GM21423 (cell line): ENCODE data around the gene PLPPR2.
A peak's percentile ranks its signal among the peaks of the same experiment; 100 is the strongest.
"Not testable (repeated sequence)": the region's sequence is repeated elsewhere in the genome, so short reads cannot be mapped to it uniquely, and the experiment has no call there.

Source experiments
- ATAC-seq: cut with Tn5 transposase; IDR thresholded peaks from one replicate; pipeline ENCODE4 v1.9.1; 2021; ENCODE audit warnings: mild to moderate bottlenecking, moderate library complexity; ENCODE audit not compliant: unreplicated experiment

PLPPR2 gene

DNA sequence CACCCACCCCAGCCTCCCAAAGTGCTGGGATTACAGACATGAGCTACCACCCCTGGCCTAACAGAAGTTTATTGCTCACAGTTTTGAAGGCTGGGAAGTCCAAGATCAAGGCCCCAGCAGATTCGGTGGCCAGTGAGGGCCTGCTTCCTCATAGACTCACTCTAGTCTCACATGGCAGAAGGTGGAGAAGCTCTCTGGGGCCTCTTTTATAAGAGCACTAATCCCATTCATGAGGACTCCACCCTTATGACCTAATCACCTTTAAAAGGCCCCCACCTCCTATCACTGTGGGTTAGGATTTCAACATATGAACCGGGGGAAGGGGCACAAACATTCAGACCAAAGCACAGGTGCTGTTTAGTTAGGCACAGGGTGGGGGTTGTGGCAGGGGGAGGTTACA lies 12.3 kb downstream of the PLPPR2 start:
- ATAC-seq: no peak

DNA sequence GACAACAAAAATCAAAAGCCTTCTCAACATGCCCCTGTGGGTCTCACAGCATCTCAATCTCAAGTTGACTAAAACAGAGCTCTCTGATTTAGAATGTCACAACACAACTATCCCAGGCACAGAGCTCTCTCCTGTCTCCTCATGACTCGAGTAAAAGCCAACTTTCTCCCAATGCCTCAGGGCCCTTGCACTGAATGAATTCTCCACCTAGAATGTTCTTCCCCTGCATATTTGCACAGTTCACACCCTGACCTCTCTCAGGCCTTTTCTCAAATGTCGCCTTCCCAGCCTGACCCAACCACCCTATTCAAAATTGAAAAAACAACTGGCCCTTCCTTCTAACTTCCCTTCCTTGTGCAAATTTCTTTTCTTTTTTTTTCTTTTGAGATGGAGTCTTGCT lies 15.5 kb downstream of the PLPPR2 start:
- ATAC-seq: no peak

- no peak for ATAC-seq
These were observed 18.1 kb downstream of the PLPPR2 start for GRCh38 chr19:11373166-11373884.

DNA sequence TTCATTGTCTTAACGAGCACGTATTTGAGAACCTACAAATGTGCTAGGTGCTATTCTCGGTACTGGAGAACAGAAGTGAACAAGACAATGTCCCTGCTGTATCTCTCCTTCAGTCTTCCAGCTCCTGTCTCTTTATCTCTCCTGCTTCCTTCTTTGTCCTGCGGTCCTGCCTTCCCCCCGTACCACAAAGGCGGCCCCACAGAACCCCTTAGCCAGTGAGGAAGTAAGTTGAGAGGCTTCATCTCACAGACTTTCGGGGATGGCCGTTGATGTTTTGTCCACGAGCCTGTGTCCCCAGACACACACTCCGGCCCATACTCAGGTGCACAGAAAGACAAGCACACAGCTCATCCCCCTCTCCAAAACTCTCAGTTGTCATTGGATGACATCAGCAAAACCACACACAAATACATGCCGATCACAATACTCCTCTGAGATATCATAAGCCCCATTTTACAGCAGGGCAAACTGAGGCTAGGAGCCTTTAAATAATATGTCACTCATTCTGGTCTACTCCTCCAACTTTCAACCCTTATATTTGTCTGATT lies 18.7 kb downstream of the PLPPR2 start:
- ATAC-seq: no peak

DNA sequence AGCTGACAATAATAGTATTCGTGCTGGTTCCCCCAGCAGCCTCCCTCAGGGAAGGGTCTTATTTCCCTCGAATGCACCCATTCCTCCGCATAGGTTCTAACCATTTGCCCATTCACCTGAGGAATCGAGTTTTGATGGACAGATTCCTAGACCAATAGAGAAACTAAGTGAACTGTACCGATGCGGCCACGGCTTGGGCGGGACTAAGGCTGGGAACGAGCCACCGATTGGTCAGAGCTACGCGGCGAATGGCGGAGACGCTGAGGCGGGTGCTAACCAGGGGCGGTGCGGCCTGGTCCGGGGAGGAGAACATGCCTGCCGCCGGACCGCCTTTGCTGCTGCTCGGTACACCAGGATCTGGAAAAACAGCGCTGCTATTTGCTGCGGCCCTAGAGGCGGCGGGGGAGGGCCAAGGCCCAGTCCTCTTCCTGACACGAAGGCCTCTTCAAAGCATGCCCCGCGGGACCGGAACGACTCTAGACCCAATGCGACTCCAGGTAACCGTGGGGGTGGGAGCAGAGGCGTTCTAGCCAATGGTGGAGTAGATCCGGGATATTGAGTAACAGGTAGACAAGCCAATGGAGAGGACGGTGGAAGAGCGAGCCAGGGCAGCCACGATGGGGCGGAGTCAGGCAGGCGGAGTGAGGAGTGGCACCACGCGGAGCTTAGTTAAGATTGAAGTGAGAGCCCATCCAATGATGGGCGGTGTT lies 19.4 kb downstream of the PLPPR2 start, which contains the start of gene SWSAP1:
Gene SWSAP1 (plus strand): TSS at position 234 of the 710 bp plus-strand sequence. CDS start 15 bp downstream, at position 249.
- ATAC-seq: peak; percentile 82

GRCh38 chr19:11375143-11375948 lies 20.1 kb downstream of the PLPPR2 start:
- ATAC-seq: no peak

DNA sequence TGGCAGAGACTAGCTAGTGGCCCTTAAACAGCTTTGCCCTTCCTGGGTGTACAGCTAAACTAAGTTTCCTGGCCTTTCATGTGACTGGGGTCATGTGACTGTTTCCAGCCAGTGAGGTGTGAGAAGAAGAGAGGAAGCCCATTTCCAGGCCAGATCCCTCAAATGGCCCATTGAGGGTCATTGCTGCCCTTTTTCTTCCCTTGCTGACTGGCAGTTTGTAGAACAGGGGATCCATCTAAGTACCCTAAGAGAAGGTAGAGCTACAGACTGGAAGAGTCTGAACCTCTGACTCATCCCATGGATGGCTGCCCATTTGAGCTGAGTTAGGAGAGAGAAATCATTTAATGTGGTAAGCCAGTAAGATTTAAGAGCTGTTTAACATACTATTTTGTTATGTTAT lies 22.0 kb downstream of the PLPPR2 start:
- ATAC-seq: no peak

DNA sequence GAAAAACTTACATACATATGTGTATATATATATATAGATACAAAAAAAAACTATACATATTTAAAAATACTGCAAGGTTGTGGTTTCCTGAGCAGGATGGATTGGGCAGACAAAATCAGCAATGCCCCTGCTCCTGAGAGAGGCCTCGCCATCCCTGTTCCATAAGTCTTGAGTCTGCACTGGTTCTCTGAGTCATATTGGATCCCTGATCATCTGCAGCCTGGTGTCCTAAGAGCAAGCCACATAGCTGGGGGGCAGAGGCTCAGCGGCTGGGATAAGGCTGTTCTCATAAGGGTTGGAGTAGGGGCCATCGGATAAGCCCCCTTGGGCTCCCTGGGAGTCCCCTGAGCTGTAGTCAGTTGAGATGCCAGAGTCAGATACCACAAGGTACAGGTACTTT lies 22.5 kb downstream of the PLPPR2 start:
- no peak for ATAC-seq

DNA sequence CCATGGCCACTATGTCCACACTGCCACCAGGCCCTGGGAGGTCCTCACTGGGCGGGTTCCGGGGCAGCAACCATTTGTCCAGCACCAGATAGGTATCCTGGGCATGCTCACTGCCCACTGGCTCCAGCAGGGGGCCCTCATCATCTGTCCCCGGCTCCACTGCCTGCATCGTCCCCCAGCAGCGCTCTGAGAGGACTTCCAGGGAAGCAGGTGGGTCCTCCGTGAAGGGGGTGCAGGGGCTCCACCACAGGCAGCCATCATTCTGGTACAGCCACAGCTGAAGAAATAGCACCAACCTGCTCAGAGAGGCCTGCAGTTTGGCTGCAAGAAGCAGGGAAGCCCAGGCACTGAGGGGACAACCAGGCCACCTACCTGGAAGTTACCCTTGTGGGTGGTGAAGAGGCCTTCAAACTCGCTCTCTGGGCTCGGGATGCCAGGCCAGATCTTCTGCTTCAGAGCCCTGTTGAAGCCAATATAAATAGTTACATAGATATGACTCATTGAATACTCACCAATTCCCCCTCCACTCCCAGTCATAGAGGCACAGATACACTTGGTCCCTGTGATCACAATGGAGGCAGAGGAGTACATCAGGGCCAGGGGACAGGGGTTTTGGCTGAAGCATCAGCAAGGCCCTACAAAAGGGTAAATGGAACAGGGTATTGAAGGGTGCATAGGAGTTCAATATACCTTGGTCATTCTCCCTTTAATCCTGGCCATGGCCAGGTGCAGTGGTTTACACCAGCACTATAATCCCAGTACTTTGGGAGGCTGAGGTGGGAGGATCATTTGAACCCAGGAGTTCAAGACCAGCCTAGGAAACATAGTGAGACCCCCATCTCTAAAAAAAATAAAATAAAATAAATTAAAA lies 23.3 kb downstream of the PLPPR2 start:
- ATAC-seq: no peak

- not testable (repeated sequence) for ATAC-seq
These were observed 24.1 kb downstream of the PLPPR2 start for GRCh38 chr19:11379269-11379845.

GRCh38 chr19:11379857-11380350 lies 24.7 kb downstream of the PLPPR2 start:
- ATAC-seq: no peak

- peak; percentile 77 for ATAC-seq
These were observed 25.7 kb downstream of the PLPPR2 start for GRCh38 chr19:11380653-11381537.

DNA sequence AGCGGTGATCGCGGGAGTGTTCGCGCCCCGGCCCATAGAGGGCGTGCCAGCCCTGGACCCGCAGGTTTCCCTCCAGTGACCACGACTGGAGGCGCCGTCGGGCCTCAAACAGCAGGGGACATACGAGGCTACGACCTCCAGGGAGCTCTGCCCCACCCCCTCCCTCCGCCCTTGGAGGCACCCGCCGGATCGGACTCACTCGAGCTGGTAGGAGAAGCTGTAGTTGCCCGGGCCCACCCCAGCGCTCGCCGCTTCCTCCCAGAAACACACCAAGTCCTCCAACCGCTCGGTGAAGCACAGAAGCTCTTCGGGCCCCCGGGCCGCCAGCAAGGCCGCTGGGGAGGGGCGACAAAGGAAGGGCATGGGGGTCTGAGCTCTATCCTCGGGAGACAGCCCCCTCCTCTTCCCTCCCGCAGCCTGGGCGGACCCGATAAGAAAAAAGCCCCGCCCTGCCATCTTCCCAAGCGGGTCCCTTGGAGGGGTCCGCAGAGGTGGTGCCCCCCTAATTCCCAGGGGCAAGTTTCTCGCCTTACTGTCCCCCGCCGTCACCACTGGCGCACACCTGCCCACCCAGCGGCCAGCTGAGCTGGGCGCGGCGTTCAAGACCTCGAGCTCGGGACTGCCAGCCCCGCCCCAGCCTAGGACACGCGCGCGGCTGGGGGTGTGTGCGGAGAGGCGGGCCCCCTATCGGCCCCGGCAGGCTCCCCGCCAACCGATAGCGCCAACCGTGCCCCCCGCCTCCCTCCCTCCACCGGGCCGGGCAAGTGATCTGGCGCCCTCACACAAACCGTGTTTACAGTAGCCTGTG lies 27.9 kb downstream of the PLPPR2 start:
- ATAC-seq: no peak

DNA sequence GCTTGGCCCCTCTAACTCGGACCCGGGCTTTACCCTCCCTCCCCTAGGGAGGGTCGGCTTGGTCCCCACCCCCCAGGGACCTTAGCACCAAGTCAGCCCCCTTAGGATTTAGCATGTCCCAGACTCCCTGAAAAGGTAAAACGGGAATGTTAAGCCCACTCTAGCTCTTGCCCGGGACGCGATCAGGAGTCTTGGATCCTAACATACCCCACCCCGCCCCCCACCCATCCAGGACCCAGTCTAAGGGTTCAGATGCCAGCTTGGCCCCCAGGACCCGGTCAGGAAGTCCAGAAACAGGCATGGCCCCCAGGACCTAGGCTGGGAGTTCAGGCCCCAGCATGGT lies 28.4 kb downstream of the PLPPR2 start:
- ATAC-seq: no peak

- ATAC-seq: no peak
These were observed 29.5 kb downstream of the PLPPR2 start for GRCh38 chr19:11384778-11385129.

GRCh38 chr19:11387162-11388034 lies 32.2 kb downstream of the PLPPR2 start:
- ATAC-seq: no peak

- no peak for ATAC-seq
These were observed 35.1 kb downstream of the PLPPR2 start for GRCh38 chr19:11390359-11390758.
